ENCODE results near the gene RARA.
A peak's percentile ranks its signal among the peaks of the same experiment; 100 is the strongest.

Gene RARA

GRCh38 chr17:40399185-40399584 lies 90.2 kb downstream of the RARA start:
- Histone ChIP-seq H3K27ac (no peak overlapping the region), H3K4me3 (no peak overlapping the region)

DNA sequence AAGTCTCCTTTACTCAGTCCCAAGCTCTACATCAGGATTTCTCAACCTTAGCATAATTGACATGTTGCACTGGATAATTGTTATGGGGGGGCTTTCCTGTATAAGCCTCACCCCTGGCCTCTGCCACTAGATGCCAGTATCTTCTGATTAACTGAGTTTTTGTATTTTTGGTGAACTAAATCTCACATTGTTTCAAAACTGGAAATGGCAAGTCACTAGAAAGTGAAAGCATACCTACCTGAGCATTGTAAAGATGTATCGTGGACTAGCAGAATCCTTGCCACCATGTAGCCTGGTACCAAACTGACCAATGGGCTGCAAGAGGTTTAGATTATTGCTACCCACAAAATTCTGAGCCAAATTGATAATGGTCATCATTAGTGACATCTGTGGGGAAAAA lies 93.7 kb downstream of the RARA start:
- Histone ChIP-seq H3K4me3 (no peak overlapping the region), H3K27ac (peak overlapping the region in 2 of 21 experiments; percentile 1 to 30)

GRCh38 chr17:40404003-40404402 lies 95.0 kb downstream of the RARA start:
- H3K4me3 ChIP-seq: no peak overlapping the region
- no peak overlapping the region for H3K27ac ChIP-seq

Data from skin epidermis (tissue), 12 donors.